GM12873 (cell line): ENCODE results near the gene DNAI2.

Source experiments
- TF ChIP-seq, protein P1 (sequence below): IDR thresholded peaks from 2 replicates; pipeline ENCODE4 v1.5.1; 2012; ENCODE audit warnings: low read depth, mild to moderate bottlenecking, moderate library complexity, low read length, control low read depth; ENCODE audit not compliant: insufficient read depth; ENCODE audit errors: missing control alignments

The DNAI2 gene

DNA sequence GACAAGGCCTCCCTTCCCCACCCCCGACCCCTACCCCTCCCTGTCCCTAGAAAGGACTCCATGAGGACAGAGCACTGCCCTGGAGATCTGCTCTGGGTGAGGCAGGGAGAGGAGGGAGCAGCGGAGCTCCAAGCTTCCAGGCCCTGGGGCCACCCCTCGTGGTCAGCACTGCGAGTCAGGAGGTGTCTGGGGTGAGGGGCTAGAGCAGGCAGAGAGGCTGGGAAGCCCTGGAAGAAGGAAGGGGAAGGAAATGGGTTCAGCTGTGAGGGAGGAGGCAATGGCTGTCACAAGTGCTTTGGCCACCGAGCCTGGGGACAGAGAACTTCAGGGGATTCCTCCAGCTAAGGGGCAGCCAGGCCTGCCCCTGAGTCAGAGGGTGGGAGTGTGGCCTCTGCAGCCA lies 28.2 kb upstream of the DNAI2 start:
- TF ChIP-seq, protein P1, sequence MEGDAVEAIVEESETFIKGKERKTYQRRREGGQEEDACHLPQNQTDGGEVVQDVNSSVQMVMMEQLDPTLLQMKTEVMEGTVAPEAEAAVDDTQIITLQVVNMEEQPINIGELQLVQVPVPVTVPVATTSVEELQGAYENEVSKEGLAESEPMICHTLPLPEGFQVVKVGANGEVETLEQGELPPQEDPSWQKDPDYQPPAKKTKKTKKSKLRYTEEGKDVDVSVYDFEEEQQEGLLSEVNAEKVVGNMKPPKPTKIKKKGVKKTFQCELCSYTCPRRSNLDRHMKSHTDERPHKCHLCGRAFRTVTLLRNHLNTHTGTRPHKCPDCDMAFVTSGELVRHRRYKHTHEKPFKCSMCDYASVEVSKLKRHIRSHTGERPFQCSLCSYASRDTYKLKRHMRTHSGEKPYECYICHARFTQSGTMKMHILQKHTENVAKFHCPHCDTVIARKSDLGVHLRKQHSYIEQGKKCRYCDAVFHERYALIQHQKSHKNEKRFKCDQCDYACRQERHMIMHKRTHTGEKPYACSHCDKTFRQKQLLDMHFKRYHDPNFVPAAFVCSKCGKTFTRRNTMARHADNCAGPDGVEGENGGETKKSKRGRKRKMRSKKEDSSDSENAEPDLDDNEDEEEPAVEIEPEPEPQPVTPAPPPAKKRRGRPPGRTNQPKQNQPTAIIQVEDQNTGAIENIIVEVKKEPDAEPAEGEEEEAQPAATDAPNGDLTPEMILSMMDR = no peak

DNA sequence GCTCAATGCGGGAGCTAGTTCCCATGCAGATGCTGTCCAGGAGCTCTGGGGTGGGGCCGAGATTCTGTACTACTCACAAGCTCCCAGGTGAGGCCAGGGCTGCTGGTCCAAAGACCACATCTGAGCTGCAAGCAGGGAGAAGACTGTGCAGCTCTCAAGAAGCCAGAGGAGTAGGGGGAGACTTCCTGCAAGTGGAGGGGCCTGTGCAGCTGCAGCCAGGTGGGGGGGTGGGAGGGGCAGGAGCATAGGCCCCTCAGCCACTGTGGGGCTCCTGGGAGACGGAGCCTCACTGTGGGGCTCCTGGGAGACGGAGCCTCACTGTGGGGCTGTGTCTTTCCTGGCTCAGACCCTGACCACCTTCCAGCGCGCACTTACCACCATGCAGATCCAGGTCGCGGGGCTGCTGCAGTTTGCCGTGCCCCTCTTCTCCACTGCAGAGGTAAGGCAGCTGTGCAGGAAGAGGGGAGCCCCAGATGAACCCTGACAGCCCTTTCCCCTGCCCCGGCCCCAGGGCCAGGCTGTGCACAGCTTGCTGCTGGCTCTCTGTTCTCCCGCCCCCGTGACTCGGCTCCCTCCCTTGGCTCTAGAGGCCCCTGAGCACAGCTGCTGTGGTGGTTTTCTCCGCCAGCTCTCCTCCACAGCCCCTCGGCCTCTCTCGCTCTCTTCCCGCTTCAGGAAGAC lies 24.3 kb upstream of the DNAI2 start:
- TF ChIP-seq, protein P1 = no peak

DNA sequence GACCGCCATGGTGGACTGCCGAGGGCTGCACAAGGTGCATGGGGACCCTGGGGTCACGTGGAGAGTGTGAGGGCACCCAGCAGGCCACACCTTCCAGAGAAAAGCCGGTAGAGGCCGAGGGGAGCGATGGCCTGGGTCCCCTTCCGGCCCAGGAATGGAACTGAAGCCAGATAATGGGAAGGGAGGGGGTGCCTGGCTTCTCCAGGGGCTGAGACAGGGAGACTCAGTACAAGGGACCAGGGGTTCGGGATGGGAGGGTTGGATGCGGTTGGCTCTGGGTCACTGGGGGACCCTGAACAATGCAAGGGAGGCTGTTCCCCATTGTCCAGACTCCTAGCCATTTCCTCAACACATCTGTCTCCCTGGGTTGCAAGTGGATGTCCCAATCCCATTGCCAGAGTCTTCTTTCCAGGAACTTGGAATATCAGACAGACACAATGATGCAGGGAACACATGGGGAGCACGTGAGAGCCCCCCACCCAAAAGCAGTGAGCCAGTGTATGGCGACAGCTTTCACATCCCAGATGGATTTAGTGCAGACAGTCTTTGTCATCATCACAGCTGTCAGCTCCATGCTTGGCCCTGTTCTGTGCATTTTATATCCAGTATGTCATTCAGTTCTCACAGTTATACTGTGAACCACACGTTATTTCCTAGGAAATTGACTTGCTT lies 23.6 kb upstream of the DNAI2 start:
- TF ChIP-seq, protein P1 = no peak

DNA sequence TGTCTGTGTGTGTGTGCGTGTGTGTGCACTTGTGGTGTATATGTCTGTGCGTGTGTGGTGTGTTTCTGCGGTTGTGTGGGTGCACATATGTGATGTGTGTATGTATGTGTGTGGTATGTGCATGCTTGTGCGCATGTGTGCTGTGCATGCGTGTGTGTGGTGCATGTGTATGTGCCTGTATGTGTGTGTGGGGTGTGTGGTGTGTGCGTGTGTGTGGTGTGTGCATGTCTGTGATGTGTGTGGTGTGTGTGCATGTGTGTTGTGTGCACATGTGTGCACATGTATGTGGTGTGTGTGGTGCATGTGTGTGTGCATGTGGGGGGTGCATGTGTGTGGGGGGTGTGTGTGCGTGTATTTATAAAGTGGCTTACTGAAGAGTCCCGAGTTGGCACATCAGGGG lies 23.0 kb upstream of the DNAI2 start:
- TF ChIP-seq, protein P1 = no peak

DNA sequence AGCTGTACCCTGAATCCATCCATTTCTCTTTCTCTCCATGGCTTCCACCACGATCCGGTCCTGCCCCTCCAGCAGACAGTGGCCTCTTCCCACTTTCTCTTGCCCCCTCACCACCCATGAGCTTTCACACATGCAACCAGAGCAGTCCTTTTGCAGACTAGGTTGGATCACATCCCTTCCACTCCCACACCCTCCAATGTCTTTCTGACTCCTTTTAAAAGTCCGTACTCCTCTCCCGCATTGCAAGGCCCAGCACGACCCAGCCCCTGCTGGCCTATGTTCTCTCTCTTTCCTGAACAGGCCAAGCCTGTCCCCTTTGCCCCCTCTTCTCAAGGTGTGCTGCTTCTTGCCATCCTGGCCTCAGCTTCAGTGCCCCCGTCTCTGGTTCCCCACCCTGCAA lies 22.5 kb upstream of the DNAI2 start:
- TF ChIP-seq, protein P1 = no peak

DNA sequence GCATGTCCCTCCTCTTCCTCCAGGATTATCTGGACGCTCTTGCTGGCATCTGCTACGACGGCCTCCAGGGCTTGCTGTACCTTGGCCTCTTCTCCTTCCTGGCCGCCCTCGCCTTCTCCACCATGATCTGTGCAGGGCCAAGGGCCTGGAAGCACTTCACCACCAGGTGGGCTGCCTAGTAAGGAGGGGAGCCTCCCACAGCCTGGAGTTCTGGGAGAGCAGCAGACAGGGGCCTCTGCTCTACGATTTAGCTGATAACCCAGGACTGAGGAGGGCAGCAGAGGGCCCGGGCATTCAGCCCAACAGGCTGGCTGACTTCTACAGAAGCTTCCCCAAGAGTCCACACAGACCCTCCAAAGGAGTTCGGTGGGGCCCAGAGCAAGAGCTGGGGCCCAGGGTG lies 21.8 kb upstream of the DNAI2 start:
- TF ChIP-seq, protein P1 = no peak

DNA sequence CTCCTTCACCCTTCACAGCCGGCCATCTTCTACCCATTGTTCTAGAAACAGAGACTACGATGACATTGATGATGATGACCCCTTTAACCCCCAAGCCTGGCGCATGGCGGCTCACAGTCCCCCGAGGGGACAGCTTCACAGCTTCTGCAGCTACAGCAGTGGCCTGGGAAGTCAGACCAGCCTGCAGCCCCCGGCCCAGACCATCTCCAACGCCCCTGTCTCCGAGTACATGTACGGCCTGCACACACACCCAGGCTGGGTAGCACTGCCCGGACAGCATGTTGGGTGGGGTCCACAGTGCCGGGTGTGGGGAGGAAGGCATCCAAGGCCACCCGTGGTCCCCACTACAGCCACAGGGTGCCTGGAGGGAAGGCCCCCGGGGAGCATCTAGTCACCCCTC lies 21.0 kb upstream of the DNAI2 start:
- TF ChIP-seq, protein P1 = no peak
